Measurements from ENCODE around the gene CA4. TPM values are rescaled to one million over a fixed set of nuclear protein-coding genes. Genes with fewer than 3 reads are reported as not detected.
A peak's percentile ranks its signal among the peaks of the same experiment; 100 is the strongest.
"Not testable (repeated sequence)": the region's sequence is repeated elsewhere in the genome, so short reads cannot be mapped to it uniquely, and the experiment has no call there.

The CA4 gene
- total and polyA plus RNA-seq, 10 donors = 1.7 to 19.3 (median 8.1) TPM

DNA sequence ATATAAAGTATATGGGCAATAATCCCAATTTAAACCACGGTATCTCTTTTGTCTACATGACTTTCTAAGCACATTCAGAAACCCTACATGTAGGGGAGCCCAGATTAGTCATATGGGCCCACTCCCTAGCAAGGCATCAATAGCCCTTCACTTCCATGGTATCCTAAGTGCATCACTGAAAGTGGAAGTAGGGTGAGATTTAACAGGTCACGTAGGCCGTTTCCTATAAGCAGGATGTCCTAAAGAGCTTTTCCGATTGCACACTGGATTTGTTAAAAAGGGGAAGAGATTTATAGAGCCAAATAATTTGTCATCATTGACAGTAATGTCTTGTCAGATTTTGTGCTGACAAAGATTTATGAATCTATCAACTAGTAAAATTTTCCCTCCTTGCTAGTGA is 39.0 kb downstream of the CA4 start:
- no peaks in the 10 kb centered on the region for H3K27me3 ChIP-seq (replicated peaks in 1 of 7)
- H3K36me3 ChIP-seq = peaks cover 3 to 100% (median 66%) of the 10 kb centered on the region in 6 donors
- intact Hi-C loops (cut with DNase I; ENCODE audit: low total_unique reads) = no loop called here
- no peak for DNase-seq
- H3K4me1 ChIP-seq = peaks cover 0 to 33% (median 6%) of the 10 kb centered on the region in 6 donors
- H3K4me3 ChIP-seq = no peak overlapping the region
- peak overlapping the region in 2 of 8 donors; percentile 51 for H3K27ac ChIP-seq
- 47 to 85% (median 67%) methylated on average over 4 of the region's 4 CpGs for WGBS, 5 donors
- no peaks in the 10 kb centered on the region for H3K9me3 ChIP-seq
- peak in 1 of 3 donors; percentile 11 for TF ChIP-seq POLR2AphosphoS5 (IDR thresholded peaks at IDR 0.05)
- TF ChIP-seq POLR2A (IDR thresholded peaks at IDR 0.05) = no peak
- TF ChIP-seq, protein P1, sequence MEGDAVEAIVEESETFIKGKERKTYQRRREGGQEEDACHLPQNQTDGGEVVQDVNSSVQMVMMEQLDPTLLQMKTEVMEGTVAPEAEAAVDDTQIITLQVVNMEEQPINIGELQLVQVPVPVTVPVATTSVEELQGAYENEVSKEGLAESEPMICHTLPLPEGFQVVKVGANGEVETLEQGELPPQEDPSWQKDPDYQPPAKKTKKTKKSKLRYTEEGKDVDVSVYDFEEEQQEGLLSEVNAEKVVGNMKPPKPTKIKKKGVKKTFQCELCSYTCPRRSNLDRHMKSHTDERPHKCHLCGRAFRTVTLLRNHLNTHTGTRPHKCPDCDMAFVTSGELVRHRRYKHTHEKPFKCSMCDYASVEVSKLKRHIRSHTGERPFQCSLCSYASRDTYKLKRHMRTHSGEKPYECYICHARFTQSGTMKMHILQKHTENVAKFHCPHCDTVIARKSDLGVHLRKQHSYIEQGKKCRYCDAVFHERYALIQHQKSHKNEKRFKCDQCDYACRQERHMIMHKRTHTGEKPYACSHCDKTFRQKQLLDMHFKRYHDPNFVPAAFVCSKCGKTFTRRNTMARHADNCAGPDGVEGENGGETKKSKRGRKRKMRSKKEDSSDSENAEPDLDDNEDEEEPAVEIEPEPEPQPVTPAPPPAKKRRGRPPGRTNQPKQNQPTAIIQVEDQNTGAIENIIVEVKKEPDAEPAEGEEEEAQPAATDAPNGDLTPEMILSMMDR (IDR thresholded peaks at IDR 0.05 in 8 of 11, conservative IDR thresholded peaks at IDR 0.05 in 3 of 11) = no peak

GRCh38 chr17:60190032-60190431 is 40.3 kb downstream of the CA4 start:
- H3K27me3 ChIP-seq (replicated peaks in 1 of 7); H3K9me3 ChIP-seq; DNase-seq; H3K4me3 ChIP-seq; intact Hi-C loops (cut with DNase I; ENCODE audit: low total_unique reads); H3K27ac ChIP-seq: not testable (repeated sequence)
- peaks cover 3 to 100% (median 62%) of the 10 kb centered on the region in 6 donors for H3K36me3 ChIP-seq
- H3K4me1 ChIP-seq = peaks cover 0 to 33% (median 6%) of the 10 kb centered on the region in 6 donors
- 92 to 95% (median 95%) methylated on average over 4 of the region's 4 CpGs for WGBS, 5 donors

GRCh38 chr17:60193032-60193431 is 43.3 kb downstream of the CA4 start:
- intact Hi-C loops (cut with DNase I; ENCODE audit: low total_unique reads); H3K4me3 ChIP-seq; H3K27me3 ChIP-seq (replicated peaks in 1 of 7); H3K27ac ChIP-seq; DNase-seq; H3K9me3 ChIP-seq: not testable (repeated sequence)
- peaks cover 3 to 100% (median 73%) of the 10 kb centered on the region in 6 donors for H3K36me3 ChIP-seq
- 93 to 99% (median 98%) methylated on average over 3 of the region's 3 CpGs for WGBS, 5 donors
- peaks cover 0 to 13% (median 0%) of the 10 kb centered on the region in 6 donors for H3K4me1 ChIP-seq

DNA sequence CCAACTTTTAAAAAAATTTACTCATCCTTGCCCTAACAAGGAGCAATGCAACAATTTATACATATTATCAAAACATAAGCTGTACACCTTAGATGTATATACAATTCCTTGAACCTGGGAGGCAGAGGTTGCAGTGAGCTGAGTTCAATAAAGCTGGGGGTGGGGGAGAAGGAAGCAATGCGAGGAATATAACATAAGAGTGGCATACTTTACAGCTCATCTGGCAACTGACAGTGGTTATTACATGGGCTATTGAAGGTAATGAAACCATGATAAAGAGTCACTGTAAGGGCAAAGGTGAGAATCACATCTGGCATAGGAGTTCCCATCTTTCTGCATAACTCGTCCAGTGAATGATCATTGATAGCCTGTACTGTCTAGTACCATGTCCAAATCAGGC is 43.7 kb downstream of the CA4 start:
- intact Hi-C loops (cut with DNase I; ENCODE audit: low total_unique reads) = no loop called here
- Histone ChIP-seq H3K4me1 (peaks cover 0 to 9% (median 0%) of the 10 kb centered on the region in 6 donors), H3K9me3 (no peaks in the 10 kb centered on the region), H3K4me3 (no peak overlapping the region), H3K27ac (no peak overlapping the region), H3K36me3 (peaks cover 3 to 100% (median 77%) of the 10 kb centered on the region in 6 donors), H3K27me3 (replicated peaks in 1 of 7) (no peaks in the 10 kb centered on the region)
- TF ChIP-seq, protein P1 (IDR thresholded peaks at IDR 0.05 in 8 of 11, conservative IDR thresholded peaks at IDR 0.05 in 3 of 11) = no peak
- no peak for TF ChIP-seq POLR2AphosphoS5 (IDR thresholded peaks at IDR 0.05)
- no peak for TF ChIP-seq POLR2A (IDR thresholded peaks at IDR 0.05)
- no peak for DNase-seq
- 92 to 96% (median 93%) methylated on average over 2 of the region's 2 CpGs for WGBS, 5 donors

DNA sequence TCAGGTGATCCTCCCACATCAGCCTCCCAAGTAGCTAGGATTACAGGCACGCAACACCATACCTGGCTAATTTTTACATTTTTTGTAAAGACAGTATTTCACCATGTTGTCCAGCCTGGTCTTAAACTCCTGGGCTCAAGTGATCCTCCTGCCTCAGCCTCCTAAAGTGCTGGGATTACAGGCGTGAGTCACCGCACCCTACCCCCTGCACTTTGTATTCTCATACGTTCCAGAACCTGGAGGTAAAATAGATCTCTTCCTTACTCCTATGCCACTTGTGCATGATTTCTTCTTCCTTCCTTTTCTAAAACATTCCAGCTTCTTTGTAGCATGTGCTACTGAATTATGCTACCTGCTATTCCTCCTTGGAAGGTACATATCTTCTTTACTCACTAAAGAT is 44.4 kb downstream of the CA4 start:
- H3K36me3 ChIP-seq = peaks cover 3 to 100% (median 81%) of the 10 kb centered on the region in 6 donors
- DNase-seq = not testable (repeated sequence)
- WGBS, 5 donors = 97 to 100% (median 97%) methylated on average over 4 of the region's 4 CpGs

DNA sequence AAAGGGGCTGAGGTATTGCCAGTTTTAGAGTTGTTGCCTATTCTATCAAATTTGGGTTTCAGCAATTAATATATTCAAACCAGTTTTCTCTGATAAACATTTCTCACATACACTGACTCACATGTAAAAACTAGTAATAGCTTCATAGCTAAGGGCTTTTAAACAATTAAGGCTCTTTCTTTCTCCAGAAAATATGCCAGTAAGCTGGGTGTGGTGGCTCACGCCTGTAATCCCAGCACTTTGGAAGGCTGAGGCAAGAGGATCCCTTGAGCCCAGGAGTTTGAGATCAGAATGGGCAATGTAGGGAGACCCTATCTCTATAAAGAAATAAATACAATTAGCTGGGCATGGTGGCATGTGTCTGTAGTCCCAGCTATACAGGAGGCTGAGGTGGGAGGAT is 48.9 kb downstream of the CA4 start:
- intact Hi-C loops (cut with DNase I; ENCODE audit: low total_unique reads) = not testable (repeated sequence)

More for the DNA sequence above, 44.4 kb downstream of the CA4 start:
- intact Hi-C loops (cut with DNase I; ENCODE audit: low total_unique reads); H3K4me3 ChIP-seq; H3K27me3 ChIP-seq (replicated peaks in 1 of 7); H3K9me3 ChIP-seq; H3K4me1 ChIP-seq; H3K27ac ChIP-seq: not testable (repeated sequence)

DNA sequence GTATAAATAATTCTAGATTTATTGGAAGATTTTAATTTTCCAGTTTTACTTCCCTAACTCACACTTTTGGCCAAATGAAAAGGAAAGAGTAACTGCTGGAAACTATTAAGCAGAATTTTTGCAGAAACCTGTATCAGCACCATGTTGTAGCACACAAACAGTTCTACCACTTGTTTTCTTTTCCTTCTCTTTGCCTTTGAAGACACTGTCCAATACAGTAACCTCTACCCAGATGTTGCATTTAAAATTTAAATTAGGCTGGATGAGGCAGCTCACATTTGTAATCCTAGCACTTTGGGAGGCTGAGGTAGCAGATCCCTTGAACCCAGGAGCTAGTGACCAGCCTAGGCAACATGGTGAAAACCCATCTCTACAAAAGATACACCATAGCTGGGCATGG is 56.0 kb downstream of the CA4 start:
- H3K27ac ChIP-seq; H3K4me3 ChIP-seq; H3K4me1 ChIP-seq; DNase-seq; H3K27me3 ChIP-seq (replicated peaks in 1 of 7); intact Hi-C loops (cut with DNase I; ENCODE audit: low total_unique reads); H3K9me3 ChIP-seq: not testable (repeated sequence)
- peaks cover 0 to 82% (median 7%) of the 10 kb centered on the region in 6 donors for H3K36me3 ChIP-seq

More for the DNA sequence above, 48.9 kb downstream of the CA4 start:
- not testable (repeated sequence) for H3K4me1 ChIP-seq; H3K4me3 ChIP-seq; H3K27ac ChIP-seq; DNase-seq; H3K27me3 ChIP-seq (replicated peaks in 1 of 7); H3K9me3 ChIP-seq
- peaks cover 0 to 92% (median 48%) of the 10 kb centered on the region in 6 donors for H3K36me3 ChIP-seq
- WGBS, 5 donors = 90 to 100% (median 100%) methylated on average over 1 of the region's 1 CpG

- DNase-seq = not testable (repeated sequence)
Measured at GRCh38 chr17:60208302-60208701, 58.5 kb downstream of the CA4 start.

More at GRCh38 chr17:60208302-60208701, 58.5 kb downstream of the CA4 start:
- WGBS, 5 donors = 86 to 100% (median 90%) methylated on average over 1 of the region's 1 CpG
- H3K9me3 ChIP-seq; intact Hi-C loops (cut with DNase I; ENCODE audit: low total_unique reads); H3K27me3 ChIP-seq (replicated peaks in 1 of 7); H3K4me3 ChIP-seq; H3K27ac ChIP-seq; H3K4me1 ChIP-seq: not testable (repeated sequence)
- H3K36me3 ChIP-seq = peaks cover 0 to 80% (median 10%) of the 10 kb centered on the region in 6 donors

All from spleen (tissue), 11 donors.